GM12892 (cell line): Measurements from ENCODE around the gene ETFA.

ENCODE experiments used
- POLR2A ChIP-seq: IDR thresholded peaks from 2 replicates; pipeline ENCODE4 v1.6.1; 2011; ENCODE audit warnings: low read depth, low read length, control low read depth
- POLR2AphosphoS5 ChIP-seq: IDR thresholded peaks from 2 replicates; pipeline ENCODE4 v1.6.1; 2011; ENCODE audit warnings: low read depth, low read length, control low read depth

- no peak for TF ChIP-seq POLR2A
- no peak for TF ChIP-seq POLR2AphosphoS5
Measured at GRCh38 chr15:76192715-76193114, 118.6 kb downstream of the ETFA start.
